GM12891 (cell line): Measurements from ENCODE around the gene RFPL1.
"Not testable (repeated sequence)": the region's sequence is repeated elsewhere in the genome, so short reads cannot be mapped to it uniquely, and the experiment has no call there.

Experiments
- DNase-seq: peaks from one replicate; pipeline ENCODE4 v3.0.0; 2011; ENCODE audit warnings: low spot score; ENCODE audit not compliant: insufficient read length
- FAIRE-seq: peaks from 2 replicates; lab custom pipeline; 2011; peaks lifted over from hg19 to GRCh38; lab: Jason Lieb, UNC
- PAX5 ChIP-seq: IDR thresholded peaks from 2 replicates; pipeline ENCODE4 v1.6.1; 2011; ENCODE audit warnings: low read length, moderate library complexity, mild to moderate bottlenecking; ENCODE audit not compliant: insufficient read depth, severe bottlenecking
- POLR2A ChIP-seq: IDR thresholded peaks from 2 replicates; pipeline ENCODE4 v1.6.1; 2011; ENCODE audit warnings: low read depth, low read length, control low read depth
- POLR2AphosphoS5 ChIP-seq: IDR thresholded peaks from 2 replicates; pipeline ENCODE4 v1.6.1; 2011; ENCODE audit warnings: low read depth, low read length, control low read depth
- POU2F2 ChIP-seq: IDR thresholded peaks from 2 replicates; pipeline ENCODE4 v1.6.1; 2011; ENCODE audit warnings: low read depth, mild to moderate bottlenecking, control low read depth, low read length, moderate library complexity
- SPI1 ChIP-seq: IDR thresholded peaks from 2 replicates; pipeline ENCODE4 v1.6.1; 2011; ENCODE audit warnings: low read depth, low read length, control low read depth
- TAF1 ChIP-seq: IDR thresholded peaks from 2 replicates; pipeline ENCODE4 v1.6.1; 2011; ENCODE audit warnings: low read depth, low read length, control low read depth

RFPL1 gene

DNA sequence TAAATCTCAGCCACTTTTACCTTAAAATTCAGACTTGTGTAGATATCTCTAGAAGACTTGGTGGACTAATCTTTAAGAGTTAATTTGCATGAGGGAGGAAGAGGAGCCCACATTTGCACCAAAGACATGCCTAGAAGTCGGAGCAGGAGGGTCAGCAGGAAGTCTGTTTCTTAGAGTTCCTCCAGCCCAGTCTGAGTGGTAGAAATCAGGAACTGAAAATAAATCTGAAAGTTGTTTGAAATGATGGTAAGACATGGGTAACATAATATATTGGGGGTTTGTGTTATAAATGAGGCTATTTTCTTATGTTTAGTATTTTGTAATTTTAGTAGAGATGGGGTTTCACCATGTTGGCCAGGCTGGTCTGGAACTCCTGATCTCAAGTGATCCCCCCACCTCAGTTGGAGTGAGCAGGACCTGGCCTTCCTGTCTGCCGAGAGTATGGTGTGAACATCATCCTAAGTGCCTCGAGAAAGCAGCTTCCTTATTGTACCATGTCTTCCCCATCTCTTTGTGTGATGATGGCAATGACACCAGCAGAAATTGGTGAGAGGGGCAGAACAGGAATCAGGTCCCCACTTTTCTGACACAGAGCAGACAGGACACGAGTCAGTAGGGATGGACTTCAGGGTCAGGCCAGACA, 26.7 kb upstream of the RFPL1 start:
- FAIRE-seq = peak; percentile 93
- peak; percentile 91 for TF ChIP-seq SPI1
- not testable (repeated sequence) for DNase-seq

GRCh38 chr22:29412772-29413171, 25.6 kb upstream of the RFPL1 start:
- not testable (repeated sequence) for DNase-seq
- FAIRE-seq = peak; percentile 92

DNA sequence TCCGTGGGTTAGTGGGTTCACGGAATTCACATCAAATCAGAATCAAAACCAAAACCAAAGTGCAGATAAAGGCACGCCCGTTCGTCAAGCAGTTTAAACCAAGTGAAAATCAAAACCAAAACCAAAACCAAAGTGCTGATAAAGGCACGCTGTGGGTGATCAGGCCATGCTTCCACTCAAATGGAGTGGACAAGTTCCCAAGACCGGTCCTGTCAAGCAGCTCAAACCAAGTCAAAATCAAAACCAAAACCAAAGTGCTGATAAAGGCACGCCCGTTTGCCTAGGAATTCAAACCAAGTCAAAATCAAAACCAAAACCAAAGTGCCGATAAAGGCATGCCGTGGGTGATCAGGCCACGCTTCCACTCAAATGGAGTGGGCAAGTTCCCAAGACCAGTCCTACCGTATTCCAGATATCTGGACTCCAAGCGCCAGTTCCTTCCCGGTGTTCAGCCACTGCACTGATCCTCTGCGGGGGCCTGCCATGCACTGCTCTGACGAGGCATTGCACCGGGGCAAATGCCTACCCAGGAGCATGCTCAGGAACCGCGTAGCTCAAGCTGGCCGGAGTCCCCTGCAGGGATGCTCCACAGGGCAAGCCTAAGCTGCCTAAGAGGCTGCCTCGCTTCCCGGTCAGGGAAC, 23.3 kb upstream of the RFPL1 start:
- TF ChIP-seq POLR2A = 0 out of 2 replicates have a peak, but pooled peaks have one; percentile 16
- not testable (repeated sequence) for DNase-seq
- FAIRE-seq = peak; percentile 82

- not testable (repeated sequence) for FAIRE-seq, DNase-seq
Measured at GRCh38 chr22:29418704-29419103, 19.7 kb upstream of the RFPL1 start.

DNA sequence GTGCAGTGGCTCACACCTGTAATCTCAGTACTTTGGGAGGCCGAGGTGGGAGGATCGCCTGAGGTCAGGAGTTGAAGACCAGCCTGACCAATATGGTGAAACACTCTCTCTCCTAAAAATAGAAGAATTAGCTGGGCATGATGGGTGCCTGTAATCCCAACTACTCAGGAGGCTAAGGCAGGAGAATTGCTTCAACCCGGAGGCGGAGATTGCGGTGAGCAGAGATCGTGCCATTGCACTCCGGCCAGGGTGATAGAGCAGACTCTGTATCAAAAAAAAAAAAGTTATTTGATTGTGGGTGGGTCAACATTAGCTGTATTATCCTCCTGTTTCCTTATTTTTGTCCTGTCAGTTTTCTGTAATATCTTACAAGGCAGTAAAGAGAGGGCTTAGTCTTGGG, 11.9 kb upstream of the RFPL1 start:
- DNase-seq (no peak), FAIRE-seq (no peak)
- TF ChIP-seq POU2F2 (no peak), POLR2A (no peak), SPI1 (no peak), PAX5 (no peak), POLR2AphosphoS5 (no peak), TAF1 (no peak)

DNA sequence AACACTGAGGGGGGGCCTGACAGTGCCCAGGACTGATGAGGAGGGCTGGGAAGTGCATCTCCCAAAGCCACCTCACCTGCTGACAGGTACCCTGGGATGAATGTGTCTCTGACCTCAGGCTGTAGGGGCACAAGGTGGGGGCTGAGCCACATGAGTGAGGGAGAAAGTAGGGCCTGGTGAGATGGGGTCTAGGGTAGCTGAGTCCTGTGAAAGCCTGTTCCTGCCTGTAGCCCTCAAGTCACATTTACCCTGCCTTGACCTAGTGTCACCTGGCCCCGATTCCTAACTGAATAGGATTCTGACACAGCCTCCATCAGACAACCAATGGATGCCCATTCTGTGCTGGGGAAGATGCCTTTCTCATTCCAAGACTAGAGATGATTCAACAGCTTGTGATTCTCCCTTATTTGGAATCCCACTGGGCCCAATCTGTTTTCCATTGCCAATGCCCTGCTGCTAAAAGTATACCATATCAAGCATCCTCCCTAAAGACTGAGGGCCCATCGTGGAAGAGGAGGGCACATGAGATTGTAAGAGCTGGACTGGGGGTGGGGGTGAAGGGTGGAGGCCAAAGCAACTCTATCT, 11.1 kb upstream of the RFPL1 start:
- DNase-seq (no peak), FAIRE-seq (no peak)
- no peak for TF ChIP-seq POLR2AphosphoS5
- TF ChIP-seq TAF1 = no peak
- no peak for TF ChIP-seq SPI1
- no peak for TF ChIP-seq POU2F2
- no peak for TF ChIP-seq POLR2A
- no peak for TF ChIP-seq PAX5

- TF ChIP-seq POLR2AphosphoS5 (no peak), POLR2A (no peak), SPI1 (no peak), PAX5 (no peak), POU2F2 (no peak), TAF1 (no peak)
- no peak for DNase-seq
- no peak for FAIRE-seq
Measured at GRCh38 chr22:29431986-29432385, 6.4 kb upstream of the RFPL1 start.

- DNase-seq (no peak), FAIRE-seq (no peak)
- TF ChIP-seq POLR2A (no peak), TAF1 (no peak), POU2F2 (no peak), PAX5 (no peak), POLR2AphosphoS5 (no peak), SPI1 (no peak)
Measured at GRCh38 chr22:29433856-29434255, 4.5 kb upstream of the RFPL1 start.

- DNase-seq (no peak), FAIRE-seq (no peak)
- TF ChIP-seq TAF1 = no peak
- no peak for TF ChIP-seq PAX5
- TF ChIP-seq POU2F2 = no peak
- TF ChIP-seq POLR2AphosphoS5 = no peak
Measured at GRCh38 chr22:29434288-29434687, 4.1 kb upstream of the RFPL1 start.

DNA sequence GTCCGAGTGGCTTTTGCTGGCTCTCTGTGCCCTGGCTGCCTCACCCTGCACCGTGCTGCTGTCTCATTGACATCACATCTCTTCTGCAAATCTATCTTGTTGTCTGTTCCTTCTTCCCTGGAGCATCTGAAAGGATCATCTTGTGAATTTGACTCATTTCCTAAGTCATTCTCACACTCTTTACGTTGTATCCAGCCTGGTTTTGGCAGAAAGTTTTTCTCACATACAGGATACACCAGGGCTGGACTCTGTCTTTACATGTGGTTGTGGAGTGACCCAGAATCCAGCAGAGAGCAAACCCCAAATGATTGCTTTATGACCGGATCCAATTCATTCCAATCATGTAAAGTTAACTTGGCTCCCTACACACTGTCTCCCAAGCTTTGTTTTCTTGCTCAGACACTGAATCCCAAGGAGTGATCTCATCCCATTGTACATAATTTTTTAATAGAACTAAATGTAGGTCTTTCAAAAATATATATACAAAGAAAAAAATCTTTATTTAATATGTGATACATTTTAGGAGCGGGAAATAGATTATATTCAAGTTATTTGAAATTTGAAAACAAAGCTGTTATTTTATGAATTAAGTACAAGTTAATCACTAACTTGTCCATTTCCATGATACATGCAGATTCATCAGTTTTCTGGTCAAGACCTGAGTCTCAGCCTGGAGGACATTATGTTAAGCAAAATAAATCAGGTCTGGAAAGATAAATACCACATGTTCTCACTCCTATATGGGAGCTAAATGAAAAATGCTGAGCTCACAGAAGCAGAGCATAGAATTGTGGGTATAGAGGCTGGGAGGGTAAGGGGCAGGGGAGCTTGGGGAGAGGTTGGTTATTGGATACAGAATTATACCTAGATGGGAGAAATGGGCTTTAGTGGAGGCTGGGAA, 2.9 kb upstream of the RFPL1 start:
- TF ChIP-seq POLR2A = no peak
- TF ChIP-seq POLR2AphosphoS5 = no peak
- no peak for TF ChIP-seq POU2F2
- no peak for TF ChIP-seq SPI1
- no peak for TF ChIP-seq PAX5
- no peak for TF ChIP-seq TAF1
- DNase-seq = no peak
- no peak for FAIRE-seq
